A673 (cell line): Measurements from ENCODE around the gene ERAL1. TPM values are rescaled to one million over a fixed set of nuclear protein-coding genes. Genes with fewer than 3 reads are reported as not detected.

Experiments used
- BruUV-seq: library from RNA; stranded (reverse); fragments of 400-500 nt; replicated peaks from 2 replicates; lab custom pipeline; 2021; lab: Mats Ljungman, UMichigan
- CTCF ChIA-PET: fragments of 300-600 bp; sonication (Branson Sonifier 250); formaldehyde crosslinking; loops from one replicate; lab custom pipeline; 2022; ENCODE audit warnings: antibody characterized with exemption; lab: Charles Lee
- POLR2A ChIA-PET: fragments of 300-600 bp; sonication (Branson Sonifier 250); formaldehyde crosslinking; loops from one replicate; lab custom pipeline; 2022; ENCODE audit warnings: antibody characterized with exemption; ENCODE audit not compliant: low non-redundant PET; lab: Charles Lee
- DNase-seq: peaks from one replicate; pipeline ENCODE4 v3.0.0-alpha.2; 2015; ENCODE audit warnings: low spot score
- H3K27ac ChIP-seq: fragments of 200-600 bp; sonication (generic); 2 replicates; pipeline ENCODE4 v1.5.1; 2016; ENCODE audit warnings: mixed run types, low read depth, mild to moderate bottlenecking, mixed read lengths, antibody characterized with exemption, low read length; ENCODE audit not compliant: poor library complexity, severe bottlenecking
- H3K27me3 ChIP-seq: fragments of 200-600 bp; sonication (generic); replicated peaks from 2 replicates; pipeline ENCODE4 v1.6.1; 2017; ENCODE audit warnings: mixed run types, low read depth, mild to moderate bottlenecking, mixed read lengths, antibody characterized with exemption, low read length; ENCODE audit not compliant: insufficient read depth, poor library complexity
- H3K36me3 ChIP-seq: fragments of 200-600 bp; sonication (generic); 2 replicates; pipeline ENCODE4 v1.6.1; 2016; ENCODE audit warnings: mixed run types, mild to moderate bottlenecking, mixed read lengths, antibody characterized with exemption, low read length; ENCODE audit not compliant: insufficient read depth, poor library complexity, severe bottlenecking
- H3K4me1 ChIP-seq: fragments of 200-600 bp; sonication (generic); 2 replicates; pipeline ENCODE4 v1.6.1; 2017; ENCODE audit warnings: mixed run types, mild to moderate bottlenecking, mixed read lengths, antibody characterized with exemption, low read length; ENCODE audit not compliant: insufficient read depth, poor library complexity, severe bottlenecking
- H3K4me3 ChIP-seq: fragments of 200-600 bp; sonication (generic); 2 replicates; pipeline ENCODE4 v1.5.1; 2016; ENCODE audit warnings: low read depth, mixed run types, mild to moderate bottlenecking, mixed read lengths, low read length; ENCODE audit not compliant: poor library complexity, severe bottlenecking
- H3K9me3 ChIP-seq: fragments of 200-600 bp; sonication (generic); 2 replicates; pipeline ENCODE4 v1.6.1; 2016; ENCODE audit warnings: mixed run types, low read depth, mild to moderate bottlenecking, mixed read lengths, antibody characterized with exemption, low read length; ENCODE audit not compliant: poor library complexity, severe bottlenecking
- EZH2 ChIP-seq: fragments of 200-600 bp; sonication (generic); IDR thresholded peaks from 2 replicates; pipeline ENCODE4 v1.6.1; 2017; ENCODE audit warnings: borderline replicate concordance, low read depth, mild to moderate bottlenecking, mixed read lengths, antibody characterized with exemption, low read length; ENCODE audit not compliant: poor library complexity, severe bottlenecking
- intact Hi-C: fragments of 100-400 bp; cut with micrococcal nuclease; formaldehyde crosslinking; loops from one replicate; pipeline ENCODE4 v1.10.0; 2022; ENCODE audit not compliant: unreplicated experiment
- total RNA-seq: library from RNA; stranded (reverse); gene quantifications from 2 replicates; pipeline ENCODE4 v1.2.3, GENCODE V29; 2021
- TF ChIP-seq, protein P1 (sequence below): fragments of 300-800, 200-600 bp; sonication (generic); conservative IDR thresholded peaks from 2 replicates; pipeline ENCODE4 v1.5.1; 2017; ENCODE audit warnings: low read depth, mild to moderate bottlenecking, antibody characterized with exemption, low read length, moderate library complexity, mixed read lengths

ERAL1 gene
- total RNA-seq, 1 experiment from 2014 or later, result 80.5 TPM

DNA sequence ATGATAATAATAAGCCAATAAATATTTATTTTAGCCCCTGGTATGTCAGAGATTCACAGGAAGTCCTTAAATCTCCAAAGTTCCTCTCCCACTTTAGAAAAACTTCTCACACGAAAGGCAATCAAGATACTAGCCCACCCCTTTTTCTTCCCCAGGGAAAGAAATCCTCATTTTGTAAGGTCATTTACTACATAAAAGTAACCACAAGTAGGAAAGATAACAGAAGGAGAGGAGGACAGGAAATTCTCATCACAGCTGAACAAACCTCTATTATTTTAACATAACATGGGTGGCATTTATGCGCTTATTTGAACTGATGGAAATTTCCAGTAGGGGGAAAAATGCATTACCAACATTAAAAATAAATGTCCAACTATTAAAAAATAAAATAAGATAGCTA, 15.6 kb upstream of the ERAL1 start:
- H3K9me3 ChIP-seq, result no peaks in the 10 kb centered on the region
- peaks cover 11% of the 10 kb centered on the region for H3K4me1 ChIP-seq
- H3K36me3 ChIP-seq, result no peaks in the 10 kb centered on the region
- ChIA-PET POLR2A (no interaction called here), CTCF (no interaction called here)
- H3K27ac ChIP-seq, result peak overlapping the region; percentile 67
- peak; percentile 74 for DNase-seq
- no peak for TF ChIP-seq EZH2
- TF ChIP-seq, protein P1, sequence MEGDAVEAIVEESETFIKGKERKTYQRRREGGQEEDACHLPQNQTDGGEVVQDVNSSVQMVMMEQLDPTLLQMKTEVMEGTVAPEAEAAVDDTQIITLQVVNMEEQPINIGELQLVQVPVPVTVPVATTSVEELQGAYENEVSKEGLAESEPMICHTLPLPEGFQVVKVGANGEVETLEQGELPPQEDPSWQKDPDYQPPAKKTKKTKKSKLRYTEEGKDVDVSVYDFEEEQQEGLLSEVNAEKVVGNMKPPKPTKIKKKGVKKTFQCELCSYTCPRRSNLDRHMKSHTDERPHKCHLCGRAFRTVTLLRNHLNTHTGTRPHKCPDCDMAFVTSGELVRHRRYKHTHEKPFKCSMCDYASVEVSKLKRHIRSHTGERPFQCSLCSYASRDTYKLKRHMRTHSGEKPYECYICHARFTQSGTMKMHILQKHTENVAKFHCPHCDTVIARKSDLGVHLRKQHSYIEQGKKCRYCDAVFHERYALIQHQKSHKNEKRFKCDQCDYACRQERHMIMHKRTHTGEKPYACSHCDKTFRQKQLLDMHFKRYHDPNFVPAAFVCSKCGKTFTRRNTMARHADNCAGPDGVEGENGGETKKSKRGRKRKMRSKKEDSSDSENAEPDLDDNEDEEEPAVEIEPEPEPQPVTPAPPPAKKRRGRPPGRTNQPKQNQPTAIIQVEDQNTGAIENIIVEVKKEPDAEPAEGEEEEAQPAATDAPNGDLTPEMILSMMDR, result no peak
- no peak overlapping the region for H3K4me3 ChIP-seq
- intact Hi-C loops, result no loop called here
- H3K27me3 ChIP-seq, result no peaks in the 10 kb centered on the region
- no TSS peak for BruUV-seq

DNA sequence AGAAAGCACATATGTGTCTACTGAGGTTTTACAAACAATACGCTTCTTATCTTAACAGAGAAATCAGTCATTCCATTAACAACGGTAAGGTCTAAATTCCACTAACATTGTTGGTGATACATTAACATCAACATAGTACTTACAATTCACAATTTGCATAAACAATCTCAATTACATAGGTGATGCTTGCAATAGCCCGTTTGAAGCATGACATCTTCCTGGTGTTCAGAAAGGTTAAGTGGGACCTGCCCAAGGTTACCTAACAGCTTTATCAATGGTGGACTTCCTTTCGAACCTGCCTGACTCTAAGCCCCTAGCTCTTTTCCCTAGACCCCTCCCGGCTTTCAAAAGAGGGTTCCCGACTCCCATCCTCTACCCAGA, 12.9 kb upstream of the ERAL1 start:
- intact Hi-C loops, result loop anchor here (5.0 kb wide), 1 partner anchor 80 kb away; no protein-coding TSS in a partner anchor
- ChIA-PET CTCF (interaction anchor here (0.5 to 2.2 kb wide), 2 partner anchors 78 to 301 kb away, joined by 3 to 7 read pairs; no protein-coding TSS in a partner anchor), POLR2A (no interaction called here)
- Histone ChIP-seq H3K4me1 (peaks cover 11% of the 10 kb centered on the region), H3K4me3 (peak overlapping the region; percentile 87), H3K36me3 (no peaks in the 10 kb centered on the region), H3K27me3 (no peaks in the 10 kb centered on the region), H3K27ac (peak overlapping the region; percentile 74), H3K9me3 (no peaks in the 10 kb centered on the region)
- DNase-seq, result no peak
- TF ChIP-seq EZH2, result no peak
- TF ChIP-seq, protein P1, result no peak
- BruUV-seq, result TSS peak; percentile 63

DNA sequence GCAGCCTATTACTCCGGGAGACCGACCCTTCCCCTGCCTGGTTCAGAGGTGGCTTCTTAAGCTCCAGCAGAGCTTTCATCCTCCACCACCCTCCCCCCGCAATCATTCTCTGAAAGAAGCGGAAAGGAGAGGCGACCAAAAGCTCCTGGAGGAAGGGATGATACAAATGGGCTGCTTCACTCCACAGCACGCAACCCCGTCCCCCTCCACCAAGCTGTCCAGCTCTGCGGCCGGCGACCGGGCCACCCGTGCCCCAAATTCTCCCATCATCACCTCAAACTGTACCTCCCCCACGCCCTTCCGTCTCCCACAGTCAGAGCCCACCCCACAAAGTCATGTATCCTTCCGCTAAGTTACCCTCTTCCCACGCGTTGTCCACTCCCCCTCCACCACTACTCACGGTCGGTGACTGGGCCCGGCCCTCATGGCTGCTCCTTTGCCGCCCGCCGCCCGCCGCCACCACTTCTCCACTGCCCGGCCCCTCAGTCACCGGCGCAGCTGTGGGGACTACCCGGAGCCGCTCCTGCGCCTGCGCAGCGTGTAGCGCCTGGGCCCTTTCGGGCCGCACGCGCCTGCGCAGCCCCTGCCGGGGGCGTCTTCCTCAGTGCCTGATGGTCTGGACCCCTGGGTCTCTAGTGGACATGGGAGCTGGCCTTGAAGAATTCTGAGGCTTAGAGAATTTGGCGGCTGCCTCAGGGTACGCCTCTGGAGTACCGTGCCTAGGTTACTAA, 12.4 kb upstream of the ERAL1 start, which contains the start of gene FAM222B:
FAM222B (minus strand) TSS at position 509 of the 731 bp plus-strand sequence. CDS start 76,123 bp downstream, outside the sequence.
- BruUV-seq, result no TSS peak
- Histone ChIP-seq H3K27ac (peak within 1 kb of the TSS; percentile 74), H3K36me3 (no peaks in the 10 kb centered on the region), H3K4me3 (peak within 1 kb of the TSS; percentile 87), H3K4me1 (peaks cover 11% of the 10 kb centered on the region), H3K27me3 (no peaks in the 10 kb centered on the region), H3K9me3 (no peaks in the 10 kb centered on the region)
- DNase-seq, result peak; percentile 95
- CTCF ChIA-PET, result interaction anchor here (0.5 to 2.2 kb wide), 3 partner anchors 79 to 300 kb away, joined by 3 to 7 read pairs (median 3); no protein-coding TSS in a partner anchor
- POLR2A ChIA-PET, result interaction anchor here (0.6 to 0.7 kb wide), 3 partner anchors 70 to 295 kb away, joined by 3 to 11 read pairs (median 8); partner anchors contain the start of gene PIGS
- intact Hi-C loops, result loop anchor here (5.0 kb wide), 1 partner anchor 80 kb away; no protein-coding TSS in a partner anchor
- TF ChIP-seq, protein P1, result no peak
- TF ChIP-seq EZH2, result no peak
